WERI-Rb-1 (cell line): ENCODE results near the gene IQGAP2.

Source experiments
- DNase-seq: peaks from one replicate; pipeline ENCODE4 v3.0.0-alpha.2; 2020
- H3K27ac ChIP-seq: fragments of 250-450 bp; sonication (Bioruptor Pico); 2 replicates; pipeline ENCODE4 v1.5.1; 2020; ENCODE audit warnings: mild to moderate bottlenecking, moderate library complexity
- H3K27me3 ChIP-seq: fragments of 250-450 bp; sonication (Bioruptor Pico); 2 replicates; pipeline ENCODE4 v1.5.1; 2021; ENCODE audit warnings: mild to moderate bottlenecking, low read depth, moderate library complexity; ENCODE audit not compliant: insufficient read depth, severe bottlenecking
- H3K36me3 ChIP-seq: fragments of 250-450 bp; sonication (Bioruptor Pico); 2 replicates; pipeline ENCODE4 v1.5.1; 2020; ENCODE audit warnings: mild to moderate bottlenecking, moderate library complexity
- H3K4me3 ChIP-seq: 2 replicates; pipeline ENCODE4 v1.5.1; 2011; ENCODE audit warnings: low read depth, mild to moderate bottlenecking, control low read depth, low read length
- H3K9me3 ChIP-seq: fragments of 250-450 bp; sonication (Bioruptor Pico); 2 replicates; pipeline ENCODE4 v1.5.1; 2021; ENCODE audit warnings: mild to moderate bottlenecking, moderate library complexity; ENCODE audit not compliant: severe bottlenecking
- CTCF ChIP-seq: IDR thresholded peaks from 2 replicates; pipeline ENCODE4 v1.5.1; 2011; ENCODE audit warnings: low read depth, mild to moderate bottlenecking, control low read depth, inconsistent platforms, low read length

Gene IQGAP2

GRCh38 chr5:76460104-76460503 is 57.0 kb downstream of the IQGAP2 start:
- Histone ChIP-seq H3K36me3 (peaks cover 9% of the 10 kb centered on the region), H3K27ac (no peak overlapping the region), H3K4me3 (no peak overlapping the region), H3K9me3 (no peaks in the 10 kb centered on the region), H3K27me3 (no peaks in the 10 kb centered on the region)
- no peak for DNase-seq
- TF ChIP-seq CTCF, result no peak

GRCh38 chr5:76462097-76462667 is 59.1 kb downstream of the IQGAP2 start:
- TF ChIP-seq CTCF, result no peak
- H3K4me3 ChIP-seq, result no peak overlapping the region
- no peak overlapping the region for H3K27ac ChIP-seq
- peaks cover 9% of the 10 kb centered on the region for H3K36me3 ChIP-seq
- no peaks in the 10 kb centered on the region for H3K27me3 ChIP-seq
- DNase-seq, result no peak
- H3K9me3 ChIP-seq, result no peaks in the 10 kb centered on the region

- no peak overlapping the region for H3K27ac ChIP-seq
- no peak for TF ChIP-seq CTCF
- H3K36me3 ChIP-seq, result peaks cover 9% of the 10 kb centered on the region
- no peak for DNase-seq
- no peaks in the 10 kb centered on the region for H3K9me3 ChIP-seq
- H3K27me3 ChIP-seq, result no peaks in the 10 kb centered on the region
- no peak overlapping the region for H3K4me3 ChIP-seq
These were observed 64.1 kb downstream of the IQGAP2 start for GRCh38 chr5:76467216-76467615.

GRCh38 chr5:76468635-76469425 is 65.7 kb downstream of the IQGAP2 start:
- H3K4me3 ChIP-seq, result no peak overlapping the region
- peaks cover 9% of the 10 kb centered on the region for H3K36me3 ChIP-seq
- H3K27ac ChIP-seq, result no peak overlapping the region
- TF ChIP-seq CTCF, result no peak
- no peaks in the 10 kb centered on the region for H3K9me3 ChIP-seq
- H3K27me3 ChIP-seq, result no peaks in the 10 kb centered on the region
- no peak for DNase-seq

- Histone ChIP-seq H3K27ac (no peak overlapping the region), H3K9me3 (no peaks in the 10 kb centered on the region), H3K27me3 (no peaks in the 10 kb centered on the region), H3K4me3 (no peak overlapping the region), H3K36me3 (no peaks in the 10 kb centered on the region)
- no peak for DNase-seq
- TF ChIP-seq CTCF, result no peak
These were observed 66.7 kb downstream of the IQGAP2 start for GRCh38 chr5:76469656-76470290.
